ENCODE measurements around the gene NFIA.

NFIA gene

DNA sequence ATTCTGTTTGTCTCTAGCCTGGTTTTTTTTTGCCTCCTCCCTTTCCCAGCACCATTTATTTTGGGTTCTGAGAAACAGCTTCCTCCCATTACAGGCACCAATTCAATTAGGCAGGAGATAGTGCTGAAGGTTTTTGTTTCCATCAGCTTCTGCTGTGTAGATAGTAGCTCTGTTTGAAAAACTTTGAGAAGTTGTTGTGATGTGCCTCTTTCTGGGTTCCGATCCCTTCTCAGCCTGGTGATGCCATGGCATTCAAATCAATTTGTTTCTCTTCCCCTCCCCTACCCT, 109.0 kb downstream of the NFIA start:
- TF ChIP-seq, protein P1, sequence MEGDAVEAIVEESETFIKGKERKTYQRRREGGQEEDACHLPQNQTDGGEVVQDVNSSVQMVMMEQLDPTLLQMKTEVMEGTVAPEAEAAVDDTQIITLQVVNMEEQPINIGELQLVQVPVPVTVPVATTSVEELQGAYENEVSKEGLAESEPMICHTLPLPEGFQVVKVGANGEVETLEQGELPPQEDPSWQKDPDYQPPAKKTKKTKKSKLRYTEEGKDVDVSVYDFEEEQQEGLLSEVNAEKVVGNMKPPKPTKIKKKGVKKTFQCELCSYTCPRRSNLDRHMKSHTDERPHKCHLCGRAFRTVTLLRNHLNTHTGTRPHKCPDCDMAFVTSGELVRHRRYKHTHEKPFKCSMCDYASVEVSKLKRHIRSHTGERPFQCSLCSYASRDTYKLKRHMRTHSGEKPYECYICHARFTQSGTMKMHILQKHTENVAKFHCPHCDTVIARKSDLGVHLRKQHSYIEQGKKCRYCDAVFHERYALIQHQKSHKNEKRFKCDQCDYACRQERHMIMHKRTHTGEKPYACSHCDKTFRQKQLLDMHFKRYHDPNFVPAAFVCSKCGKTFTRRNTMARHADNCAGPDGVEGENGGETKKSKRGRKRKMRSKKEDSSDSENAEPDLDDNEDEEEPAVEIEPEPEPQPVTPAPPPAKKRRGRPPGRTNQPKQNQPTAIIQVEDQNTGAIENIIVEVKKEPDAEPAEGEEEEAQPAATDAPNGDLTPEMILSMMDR (conservative IDR thresholded peaks at IDR 0.05; ENCODE audit: low read depth, low read length), result no peak
- no peak overlapping the region for H3K4me3 ChIP-seq (ENCODE audit: low read length)
- DNase-seq (ENCODE audit: low read depth), result no peak

DNA sequence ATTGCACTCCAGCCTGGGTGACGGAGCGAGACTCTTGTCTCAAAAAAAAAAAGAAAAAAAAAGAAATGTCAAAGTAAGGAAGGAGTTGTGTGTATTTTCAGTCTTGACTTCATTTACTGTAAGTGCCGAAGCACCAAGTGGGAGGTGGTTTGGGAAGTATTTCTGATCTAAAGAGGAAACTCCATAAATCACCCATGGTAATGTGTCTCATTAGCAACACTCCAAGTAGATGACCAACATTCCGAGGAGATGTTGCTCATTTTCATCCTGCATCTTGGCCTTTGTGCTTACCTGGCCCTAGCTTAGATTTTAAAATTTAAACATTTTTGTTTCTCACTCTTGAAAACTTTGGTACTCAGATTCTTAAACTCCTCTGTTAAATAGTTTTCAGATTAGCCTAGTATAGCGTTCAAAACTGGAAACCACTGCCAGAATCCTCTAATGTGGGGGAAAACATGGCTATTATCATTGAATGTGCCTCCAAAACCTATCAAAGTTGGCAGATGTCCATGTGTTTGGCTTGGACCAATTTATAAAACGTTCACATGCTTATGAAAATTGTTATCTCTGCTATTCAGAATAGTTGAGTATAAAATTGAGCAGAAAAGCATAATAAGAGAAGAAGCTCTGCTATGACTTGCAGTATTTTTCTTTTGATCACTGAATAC, 110.4 kb downstream of the NFIA start:
- TF ChIP-seq, protein P1 (conservative IDR thresholded peaks at IDR 0.05; ENCODE audit: low read depth, low read length), result no peak
- no peak for DNase-seq (ENCODE audit: low read depth)

DNA sequence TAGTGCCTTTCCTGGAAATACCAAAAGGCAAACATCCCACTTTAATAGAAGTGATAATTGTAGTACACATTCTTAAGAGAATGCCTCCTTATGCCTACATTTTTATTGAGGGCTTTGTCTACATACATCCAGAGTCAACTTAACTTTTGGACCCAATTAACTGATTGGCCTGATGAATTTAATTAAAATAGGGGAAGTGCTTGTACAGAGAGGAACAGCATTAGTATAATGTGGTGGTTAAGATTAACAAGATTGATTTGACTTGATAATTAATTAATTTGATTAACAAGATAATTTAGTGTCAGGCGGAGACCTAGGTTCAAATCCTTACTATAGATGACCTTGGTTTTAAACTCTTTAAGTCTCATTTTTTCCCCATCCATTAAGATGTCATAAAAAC, 111.4 kb downstream of the NFIA start:
- H3K4me3 ChIP-seq (ENCODE audit: low read length), result no peak overlapping the region
- no peak for DNase-seq (ENCODE audit: low read depth)
- TF ChIP-seq, protein P1 (conservative IDR thresholded peaks at IDR 0.05; ENCODE audit: low read depth, low read length), result no peak

More for the DNA sequence above, 110.4 kb downstream of the NFIA start:
- H3K4me3 ChIP-seq (ENCODE audit: low read length), result no peak overlapping the region

DNA sequence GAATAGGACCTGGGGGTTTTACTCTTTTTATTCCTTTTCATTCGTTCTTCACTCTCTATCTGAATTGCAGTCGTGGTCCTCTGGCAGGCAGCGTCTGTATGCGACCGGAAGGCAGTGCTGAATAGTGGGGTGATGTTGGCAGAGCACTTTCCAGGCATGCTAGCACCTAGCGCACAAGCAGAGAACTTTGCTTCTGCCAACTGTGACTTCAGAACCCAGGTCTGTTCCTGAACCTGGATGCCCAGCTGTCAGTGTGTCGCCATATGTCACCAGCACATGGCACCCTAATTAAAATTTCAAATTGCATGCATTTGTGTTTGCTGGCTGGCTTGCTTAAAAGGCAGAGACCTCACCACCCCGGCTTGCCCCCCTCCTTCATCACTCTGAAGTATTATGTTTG, 116.2 kb downstream of the NFIA start:
- DNase-seq (ENCODE audit: low read depth), result no peak
- TF ChIP-seq, protein P1 (conservative IDR thresholded peaks at IDR 0.05; ENCODE audit: low read depth, low read length), result no peak
- no peak overlapping the region for H3K4me3 ChIP-seq (ENCODE audit: low read length)

DNA sequence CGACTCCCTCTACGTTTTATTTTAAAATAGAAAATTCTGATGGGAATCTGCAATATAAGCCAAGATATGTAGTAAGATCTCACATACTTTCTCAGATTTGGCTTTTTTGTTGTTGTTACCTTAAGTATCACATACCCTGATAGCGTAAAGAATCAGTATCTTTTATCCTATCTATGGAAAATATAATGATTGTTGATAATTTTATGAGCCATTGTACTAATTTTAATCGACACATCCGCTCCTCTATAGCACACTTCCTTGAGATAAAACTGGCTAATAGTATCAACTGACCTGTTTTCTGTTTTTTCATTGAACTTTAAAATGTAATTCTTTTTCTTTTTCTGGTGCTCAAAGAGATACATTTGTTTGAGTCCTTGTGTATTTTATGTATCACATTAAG, 118.7 kb downstream of the NFIA start:
- no peak for DNase-seq (ENCODE audit: low read depth)
- no peak overlapping the region for H3K4me3 ChIP-seq (ENCODE audit: low read length)

DNA sequence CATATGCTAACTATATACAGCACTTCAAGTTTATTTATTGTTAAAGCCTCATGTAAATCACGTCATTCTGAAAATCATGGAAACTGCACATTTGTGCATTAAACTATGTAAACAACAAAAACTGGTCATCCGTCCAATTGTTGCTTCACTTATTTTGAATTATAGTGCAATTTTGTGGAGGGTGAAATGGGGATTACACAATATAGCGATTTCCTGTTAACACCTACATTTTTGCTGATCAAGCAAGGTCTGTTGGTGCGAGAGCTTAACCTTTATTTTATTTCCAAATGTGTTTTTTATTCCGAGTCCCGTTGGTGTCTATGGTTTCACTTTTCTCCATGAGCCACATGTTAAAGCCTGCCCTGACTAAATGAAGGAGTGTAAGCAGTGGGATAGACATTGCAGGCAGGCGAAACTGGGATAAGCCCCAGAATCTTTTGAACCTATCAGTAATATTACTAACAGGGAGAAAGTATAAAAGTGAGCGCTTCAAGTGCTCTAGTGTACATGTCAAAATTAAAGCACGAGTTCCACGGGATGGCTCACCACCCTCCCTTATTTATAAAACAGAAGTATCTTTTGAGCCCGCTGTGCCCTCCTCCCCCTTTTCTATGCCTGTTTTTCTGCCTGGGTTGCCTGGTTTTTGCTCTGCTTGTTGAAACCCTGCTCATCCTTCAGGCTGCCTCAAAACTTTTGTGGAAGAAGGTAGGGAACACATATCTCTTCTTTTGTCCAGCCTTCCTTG, 120.7 kb downstream of the NFIA start:
- TF ChIP-seq, protein P1 (conservative IDR thresholded peaks at IDR 0.05; ENCODE audit: low read depth, low read length), result no peak
- no peak overlapping the region for H3K4me3 ChIP-seq (ENCODE audit: low read length)
- DNase-seq (ENCODE audit: low read depth), result no peak

More for the DNA sequence above, 118.7 kb downstream of the NFIA start:
- TF ChIP-seq, protein P1 (conservative IDR thresholded peaks at IDR 0.05; ENCODE audit: low read depth, low read length), result no peak

DNA sequence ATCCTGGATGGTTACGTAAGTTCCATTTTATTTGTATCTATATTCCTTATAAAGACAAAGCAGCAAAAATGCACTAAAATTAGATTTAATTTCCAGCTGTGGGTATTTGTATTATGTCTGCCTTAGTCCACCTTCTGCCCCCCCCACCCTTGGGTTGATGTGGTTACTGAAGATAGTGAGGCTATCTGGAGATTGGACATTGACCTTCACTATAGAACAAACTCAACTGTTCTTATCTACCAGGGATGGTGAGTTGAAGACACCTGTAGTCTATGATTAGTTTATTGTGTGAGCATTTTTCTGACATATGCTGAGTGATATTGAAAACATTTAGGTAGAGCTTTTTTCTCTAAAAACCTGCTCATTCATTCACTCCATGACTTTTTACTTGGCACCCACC, 122.2 kb downstream of the NFIA start:
- no peak overlapping the region for H3K4me3 ChIP-seq (ENCODE audit: low read length)
- DNase-seq (ENCODE audit: low read depth), result no peak
- TF ChIP-seq, protein P1 (conservative IDR thresholded peaks at IDR 0.05; ENCODE audit: low read depth, low read length), result no peak
